C4-2B (cell line): Measurements from ENCODE around the gene MAX.

Experiments
- H3K27ac ChIP-seq: fragments of 450-650 bp; 2 replicates; pipeline ENCODE4 v1.5.1; 2017
- ZFX ChIP-seq: fragments of 450-650 bp; IDR thresholded peaks from 2 replicates; pipeline ENCODE4 v1.6.1; 2017
- TF ChIP-seq, protein P1 (sequence below): fragments of 450-650 bp; conservative IDR thresholded peaks from 2 replicates; pipeline ENCODE4 v1.5.1; 2017; ENCODE audit warnings: mild to moderate bottlenecking

Gene MAX

DNA sequence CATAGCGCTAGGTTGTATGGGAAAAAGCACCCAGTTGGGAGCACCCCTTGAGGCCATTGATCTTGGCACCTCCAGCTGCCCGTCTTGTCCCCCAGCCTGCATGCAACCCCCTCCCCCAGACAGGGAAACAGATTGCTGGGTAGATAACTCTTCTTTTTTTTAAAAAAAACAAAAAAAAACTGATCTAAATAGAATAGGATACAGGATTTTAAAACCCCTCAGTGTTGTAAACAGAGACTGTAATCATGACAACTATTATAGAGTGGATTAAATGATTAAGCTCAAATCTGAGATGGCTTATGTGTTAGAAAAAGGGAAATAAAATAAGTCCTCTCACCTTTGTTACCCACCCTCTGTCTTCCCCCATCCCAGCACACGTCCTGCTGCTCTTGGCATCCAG lies 48.9 kb downstream of the MAX start:
- H3K27ac ChIP-seq, result no peak overlapping the region
- no peak for TF ChIP-seq ZFX
- TF ChIP-seq, protein P1, sequence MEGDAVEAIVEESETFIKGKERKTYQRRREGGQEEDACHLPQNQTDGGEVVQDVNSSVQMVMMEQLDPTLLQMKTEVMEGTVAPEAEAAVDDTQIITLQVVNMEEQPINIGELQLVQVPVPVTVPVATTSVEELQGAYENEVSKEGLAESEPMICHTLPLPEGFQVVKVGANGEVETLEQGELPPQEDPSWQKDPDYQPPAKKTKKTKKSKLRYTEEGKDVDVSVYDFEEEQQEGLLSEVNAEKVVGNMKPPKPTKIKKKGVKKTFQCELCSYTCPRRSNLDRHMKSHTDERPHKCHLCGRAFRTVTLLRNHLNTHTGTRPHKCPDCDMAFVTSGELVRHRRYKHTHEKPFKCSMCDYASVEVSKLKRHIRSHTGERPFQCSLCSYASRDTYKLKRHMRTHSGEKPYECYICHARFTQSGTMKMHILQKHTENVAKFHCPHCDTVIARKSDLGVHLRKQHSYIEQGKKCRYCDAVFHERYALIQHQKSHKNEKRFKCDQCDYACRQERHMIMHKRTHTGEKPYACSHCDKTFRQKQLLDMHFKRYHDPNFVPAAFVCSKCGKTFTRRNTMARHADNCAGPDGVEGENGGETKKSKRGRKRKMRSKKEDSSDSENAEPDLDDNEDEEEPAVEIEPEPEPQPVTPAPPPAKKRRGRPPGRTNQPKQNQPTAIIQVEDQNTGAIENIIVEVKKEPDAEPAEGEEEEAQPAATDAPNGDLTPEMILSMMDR, result no peak

DNA sequence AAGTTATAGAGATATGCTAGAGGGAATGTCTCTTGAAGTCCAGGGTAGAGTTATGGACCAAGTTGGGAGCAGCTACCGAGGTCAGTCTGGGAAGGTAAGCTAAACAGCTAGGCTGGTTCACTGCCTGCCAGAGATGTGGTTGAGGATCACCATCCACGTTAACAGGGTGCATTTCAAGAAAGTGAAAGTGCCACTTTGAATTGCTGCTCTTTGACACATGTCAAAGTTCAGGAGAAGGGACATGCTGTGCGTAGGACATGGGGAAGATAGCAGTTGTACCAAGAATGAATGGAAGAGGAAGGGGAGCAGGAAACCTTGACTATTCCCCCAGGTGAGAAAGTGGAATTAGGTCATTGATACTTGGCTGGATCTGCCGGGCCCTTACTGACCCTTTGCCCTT lies 49.5 kb downstream of the MAX start:
- no peak overlapping the region for H3K27ac ChIP-seq
- TF ChIP-seq, protein P1, result no peak
- no peak for TF ChIP-seq ZFX

DNA sequence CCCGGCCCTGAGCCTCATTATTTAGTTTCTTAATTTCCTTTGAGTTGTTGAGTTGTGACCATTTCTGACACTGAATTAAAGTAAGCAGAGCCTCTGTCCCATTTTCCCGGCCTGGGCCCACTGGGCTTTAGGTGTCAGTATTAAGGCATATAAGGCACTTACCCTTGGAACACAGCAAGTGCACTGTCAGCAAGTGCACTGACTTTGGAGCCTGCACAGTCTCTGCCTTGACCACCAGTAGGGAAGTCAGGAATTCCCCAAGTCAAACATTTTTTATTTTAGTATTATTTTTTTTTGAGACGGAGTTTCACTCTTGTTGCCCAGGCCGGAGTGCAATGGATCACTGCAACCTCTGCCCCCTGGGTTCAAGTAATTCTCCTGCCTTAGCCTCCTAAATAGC lies 56.6 kb downstream of the MAX start:
- TF ChIP-seq, protein P1, result no peak
- no peak for TF ChIP-seq ZFX
- H3K27ac ChIP-seq, result no peak overlapping the region

DNA sequence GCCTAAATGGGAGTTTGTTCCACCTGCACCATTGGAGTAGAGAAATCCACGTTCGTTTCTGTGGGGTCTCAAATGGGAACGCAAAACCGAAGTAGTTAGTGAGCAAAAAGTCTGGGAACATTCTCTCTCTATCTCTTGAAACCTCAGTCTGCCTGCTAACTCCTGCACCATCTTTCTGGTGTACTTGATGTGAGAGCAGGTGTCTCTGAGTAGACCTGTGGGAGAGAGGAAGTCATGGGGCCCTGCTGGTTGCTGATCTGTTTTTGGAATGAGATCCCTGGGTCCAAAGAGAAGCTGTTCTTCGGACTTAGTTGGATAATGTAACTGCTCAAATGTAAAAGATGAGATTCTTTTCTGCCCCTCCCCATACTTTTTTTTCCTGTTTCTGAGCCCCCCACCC lies 57.3 kb downstream of the MAX start:
- TF ChIP-seq, protein P1, result no peak
- no peak for TF ChIP-seq ZFX
- H3K27ac ChIP-seq, result no peak overlapping the region

DNA sequence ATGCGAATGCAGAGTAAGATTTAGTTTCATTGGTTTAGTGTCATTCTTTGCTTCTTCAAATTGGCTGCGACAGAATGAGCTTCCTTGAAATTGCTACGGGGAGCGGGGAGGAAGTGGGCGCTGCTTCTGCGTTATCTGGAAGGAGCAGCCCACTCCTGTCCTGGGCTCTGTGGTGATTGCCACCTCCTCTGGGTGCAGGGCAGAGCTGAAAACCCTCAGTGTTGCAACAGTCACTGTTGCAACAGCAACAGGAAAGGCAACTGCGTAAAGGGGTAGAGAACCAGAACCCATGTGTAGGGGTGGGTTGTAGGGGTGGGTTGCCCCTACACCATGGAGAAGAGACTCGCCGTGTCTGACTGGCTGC lies 57.7 kb downstream of the MAX start:
- H3K27ac ChIP-seq, result no peak overlapping the region
- TF ChIP-seq, protein P1, result no peak
- TF ChIP-seq ZFX, result no peak

DNA sequence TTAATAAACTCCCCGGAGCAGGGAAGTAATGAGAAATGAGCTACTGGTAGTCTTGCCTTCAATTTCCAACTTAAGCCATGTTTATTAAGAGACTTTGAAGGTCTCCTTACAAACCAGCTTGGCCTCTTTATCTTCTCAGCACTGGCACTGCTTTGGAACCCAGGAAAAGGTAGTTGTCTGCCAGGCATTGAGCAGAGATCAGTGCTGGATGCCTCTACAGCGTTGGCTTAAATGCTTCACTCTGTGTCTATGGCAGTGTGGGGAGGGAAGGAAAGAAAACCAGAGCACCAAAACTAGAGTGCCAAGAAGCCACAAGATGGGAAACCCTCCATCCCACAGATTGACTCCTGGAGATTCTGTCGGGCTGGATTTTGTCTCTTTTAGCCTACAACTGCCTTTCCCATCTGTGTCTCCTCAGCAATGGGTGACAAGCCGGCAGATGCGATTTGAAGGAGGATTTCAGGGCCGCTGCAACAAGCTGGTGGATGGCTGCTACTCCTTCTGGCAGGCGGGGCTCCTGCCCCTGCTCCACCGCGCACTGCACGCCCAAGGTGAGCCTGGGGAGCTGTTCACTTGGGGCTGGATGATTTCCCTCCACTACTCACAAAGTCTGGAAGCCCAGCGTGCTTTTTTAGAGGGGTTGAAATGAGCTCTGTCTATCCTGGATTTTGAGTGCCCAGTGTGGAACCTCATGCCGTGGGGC lies 58.3 kb downstream of the MAX start:
- no peak for TF ChIP-seq ZFX
- TF ChIP-seq, protein P1, result no peak

DNA sequence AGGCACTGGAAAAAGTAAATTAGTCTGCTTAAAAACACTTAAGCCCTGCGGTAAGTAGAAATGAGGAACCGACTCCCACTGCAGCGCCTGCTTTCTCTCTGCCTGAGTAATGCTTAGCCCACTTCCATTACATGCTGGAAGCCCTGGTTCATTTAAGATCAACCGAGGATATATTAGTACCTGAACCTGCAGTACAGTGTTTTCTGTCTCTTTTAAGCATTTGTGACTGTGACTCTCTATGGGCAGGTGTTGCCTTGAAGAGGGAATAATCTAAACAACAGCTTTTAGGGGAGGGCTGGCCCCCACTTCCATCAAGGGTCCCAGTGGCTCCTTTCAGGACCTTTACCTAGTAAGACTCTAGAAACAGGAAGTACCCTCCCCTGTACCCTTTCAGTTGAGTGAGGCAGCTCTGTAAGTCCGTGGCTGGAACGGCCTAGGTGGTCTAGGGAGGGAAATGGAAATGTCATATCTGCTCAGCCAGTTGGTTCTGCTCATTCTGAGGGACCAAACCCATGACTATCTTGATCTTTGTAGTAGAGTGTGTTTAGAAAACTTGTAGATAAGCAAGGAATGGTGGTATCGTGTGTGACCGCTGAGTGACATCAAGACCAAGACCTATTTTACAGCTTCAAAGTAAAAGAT lies 59.5 kb downstream of the MAX start:
- no peak overlapping the region for H3K27ac ChIP-seq
- no peak for TF ChIP-seq ZFX
- TF ChIP-seq, protein P1, result no peak

More for the DNA sequence above, 58.3 kb downstream of the MAX start:
- H3K27ac ChIP-seq, result no peak overlapping the region
